Esophagus muscularis mucosa (tissue), 3 donors: ENCODE results near the gene CLCA2.

Experiments
- POLR2AphosphoS5 ChIP-seq, 2 donors: sonication (generic); formaldehyde crosslinking; IDR thresholded peaks; one replicate each; pipeline ENCODE4 v1.6.1; 2017; ENCODE audit warnings: antibody characterized with exemption in 2 of 2
- TF ChIP-seq, protein P1 (sequence below), 3 experiments: fragments of 200-600 bp in 2 of 3; fragments of 450-650 bp in 1 of 3; sonication (generic) in 2 of 3; IDR thresholded peaks; one replicate each; pipeline ENCODE4 v1.5.1; 2017 to 2019; ENCODE audit warnings: antibody characterized with exemption in 3 of 3, mild to moderate bottlenecking in 2 of 3, moderate library complexity in 1 of 3

DNA sequence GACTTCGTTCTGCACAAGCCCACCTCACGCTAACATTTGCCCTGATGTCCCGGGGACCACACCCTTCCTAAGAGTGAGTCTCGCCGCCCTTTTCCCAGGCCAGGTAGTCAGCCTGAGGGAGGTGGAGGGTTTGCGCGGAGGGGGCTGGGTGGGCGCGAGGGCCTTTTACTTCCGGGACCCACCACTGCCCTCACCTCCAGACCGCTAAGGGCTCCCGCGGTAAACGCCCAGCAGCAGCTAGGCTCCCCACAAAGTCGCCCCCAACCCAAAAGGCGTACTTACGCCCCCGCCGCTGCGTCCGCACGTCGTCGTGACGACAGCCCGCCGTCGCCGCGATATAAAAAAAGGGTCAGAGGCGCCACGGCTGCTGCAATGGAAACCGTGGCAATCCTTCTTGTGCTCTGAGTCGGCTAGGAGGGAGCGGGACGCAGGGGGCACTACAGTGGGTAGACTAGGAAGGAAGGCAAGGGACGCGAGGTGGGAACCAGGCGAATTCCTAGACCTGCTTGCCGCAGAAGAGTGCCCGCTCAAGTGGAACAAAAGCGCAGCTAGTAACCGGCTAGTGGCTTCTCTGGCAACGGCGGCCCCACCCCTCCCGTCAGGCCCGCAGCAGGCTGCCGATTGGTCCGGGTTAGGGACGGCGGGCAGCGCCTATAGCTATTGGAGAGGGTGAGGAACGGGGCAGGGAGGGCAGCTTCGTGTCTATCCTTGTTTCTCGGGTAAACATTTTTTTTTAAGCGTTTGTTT, 28.0 kb upstream of the CLCA2 start, which contains the start of gene ODF2L:
- TF ChIP-seq, protein P1, sequence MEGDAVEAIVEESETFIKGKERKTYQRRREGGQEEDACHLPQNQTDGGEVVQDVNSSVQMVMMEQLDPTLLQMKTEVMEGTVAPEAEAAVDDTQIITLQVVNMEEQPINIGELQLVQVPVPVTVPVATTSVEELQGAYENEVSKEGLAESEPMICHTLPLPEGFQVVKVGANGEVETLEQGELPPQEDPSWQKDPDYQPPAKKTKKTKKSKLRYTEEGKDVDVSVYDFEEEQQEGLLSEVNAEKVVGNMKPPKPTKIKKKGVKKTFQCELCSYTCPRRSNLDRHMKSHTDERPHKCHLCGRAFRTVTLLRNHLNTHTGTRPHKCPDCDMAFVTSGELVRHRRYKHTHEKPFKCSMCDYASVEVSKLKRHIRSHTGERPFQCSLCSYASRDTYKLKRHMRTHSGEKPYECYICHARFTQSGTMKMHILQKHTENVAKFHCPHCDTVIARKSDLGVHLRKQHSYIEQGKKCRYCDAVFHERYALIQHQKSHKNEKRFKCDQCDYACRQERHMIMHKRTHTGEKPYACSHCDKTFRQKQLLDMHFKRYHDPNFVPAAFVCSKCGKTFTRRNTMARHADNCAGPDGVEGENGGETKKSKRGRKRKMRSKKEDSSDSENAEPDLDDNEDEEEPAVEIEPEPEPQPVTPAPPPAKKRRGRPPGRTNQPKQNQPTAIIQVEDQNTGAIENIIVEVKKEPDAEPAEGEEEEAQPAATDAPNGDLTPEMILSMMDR (IDR thresholded peaks at IDR 0.05): no peak
- TF ChIP-seq POLR2AphosphoS5 (IDR thresholded peaks at IDR 0.05): peak; percentile 82 to 89
